Uterus (tissue), 4 donors: ENCODE measurements around the gene HBG2. TPM values are rescaled to one million over a fixed set of nuclear protein-coding genes. Genes with fewer than 3 reads are reported as not detected.

ENCODE experiments used
- DNase-seq, 2 donors: peaks; one replicate each; pipeline ENCODE4 v3.0.0-alpha.2; 2019 to 2020
- H3K27ac ChIP-seq, 2 donors: fragments of 200-600 bp; sonication (generic); 1 replicate in 1 of 2; 2 replicates in 1 of 2; pipeline ENCODE4 v1.5.1; 2016 to 2018
- H3K27me3 ChIP-seq, 2 donors: fragments of 200-600 bp; sonication (generic); one replicate each; pipeline ENCODE4 v1.5.1; 2018 to 2019; ENCODE audit warnings: control low read depth in 1 of 2
- H3K36me3 ChIP-seq, 2 donors: fragments of 200-600 bp; sonication (generic); one replicate each; pipeline ENCODE4 v1.5.1; 2019; ENCODE audit warnings: control low read depth in 1 of 2
- H3K4me1 ChIP-seq, 2 donors: fragments of 200-600 bp; sonication (generic); one replicate each; pipeline ENCODE4 v1.5.1; 2018 to 2019; ENCODE audit warnings: control low read depth in 1 of 2
- H3K4me3 ChIP-seq, 2 donors: fragments of 200-600 bp; sonication (generic); 1 replicate in 1 of 2; 2 replicates in 1 of 2; pipeline ENCODE4 v1.5.1; 2018 to 2019; ENCODE audit warnings: mild to moderate bottlenecking in 1 of 2
- H3K9me3 ChIP-seq, 2 donors: fragments of 200-600 bp; sonication (generic); one replicate each; pipeline ENCODE4 v1.5.1; 2019; ENCODE audit warnings: control low read depth in 1 of 2
- CTCF ChIP-seq, 4 experiments: fragments of 200-600 bp in 2 of 4; fragments of 450-650 bp in 2 of 4; sonication (generic) in 2 of 4; IDR thresholded peaks; one replicate each; pipeline ENCODE4 v1.5.1; 2016 to 2019; ENCODE audit warnings: antibody characterized with exemption in 4 of 4, mild to moderate bottlenecking in 2 of 4, moderate library complexity in 1 of 4
- POLR2A ChIP-seq, 2 donors: fragments of 450-650 bp; IDR thresholded peaks; one replicate each; pipeline ENCODE4 v1.6.1; 2016; ENCODE audit warnings: antibody characterized with exemption in 2 of 2, mild to moderate bottlenecking in 1 of 2, moderate library complexity in 1 of 2
- intact Hi-C: fragments of 100-400 bp; cut with DNase I; formaldehyde crosslinking; loops from one replicate; pipeline ENCODE4 v1.15.1; 2023; ENCODE audit warnings: low total_unique reads
- total RNA-seq, 4 donors: library from RNA; depleted of rRNA in 3 of 4; stranded (reverse); fragments of >200 nt in 3 of 4; gene quantifications; one replicate each; pipeline versions ENCODE4 v1.1.0 to v1.2.4, GENCODE V29; 2014 to 2023
- donor health status: DM: yes; HTN: yes; CAD: no.

The HBG2 gene
- total RNA-seq, 4 donors from 2014 or later = 1,050 TPM; not detected in 3

GRCh38 chr11:5204787-5205186, 49.8 kb downstream of the HBG2 start:
- intact Hi-C loops = no loop called here
- no peaks in the 10 kb centered on the region for H3K4me1 ChIP-seq
- TF ChIP-seq POLR2A (IDR thresholded peaks at IDR 0.05) (no peak), CTCF (IDR thresholded peaks at IDR 0.05) (peak in 3 of 4 experiments; percentile 15 to 27 (median 26))
- no peak overlapping the region for H3K4me3 ChIP-seq
- no peak for DNase-seq
- H3K9me3 ChIP-seq = no peaks in the 10 kb centered on the region
- no peak overlapping the region for H3K27ac ChIP-seq
- H3K27me3 ChIP-seq = no peaks in the 10 kb centered on the region
- no peaks in the 10 kb centered on the region for H3K36me3 ChIP-seq

DNA sequence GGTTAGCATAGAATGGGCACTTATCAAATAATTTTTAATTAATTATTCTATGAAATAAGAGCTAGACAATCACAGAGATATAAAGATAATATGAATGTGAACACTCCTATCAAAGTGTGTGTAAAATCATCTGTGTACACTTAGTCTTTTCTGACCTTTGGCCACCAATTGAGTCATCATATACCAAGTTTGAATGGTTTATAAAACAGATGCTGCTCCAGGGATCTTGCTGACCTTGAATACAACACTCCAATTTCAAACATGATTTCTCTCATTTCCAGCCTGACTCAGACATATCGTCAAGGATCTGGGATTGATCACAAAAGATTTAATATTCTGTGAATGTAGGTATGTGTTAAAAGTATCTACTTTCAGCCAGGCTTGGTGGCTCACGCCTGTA, 51.2 kb downstream of the HBG2 start:
- TF ChIP-seq POLR2A (IDR thresholded peaks at IDR 0.05) (no peak), CTCF (IDR thresholded peaks at IDR 0.05) (no peak)
- Histone ChIP-seq H3K9me3 (no peaks in the 10 kb centered on the region), H3K36me3 (no peaks in the 10 kb centered on the region), H3K27me3 (no peaks in the 10 kb centered on the region), H3K4me1 (no peaks in the 10 kb centered on the region), H3K4me3 (no peak overlapping the region), H3K27ac (no peak overlapping the region)
- intact Hi-C loops = no loop called here
- DNase-seq = no peak

Other genes starting within 250 kb of the HBG2 start
- gene OR52J3, start 208.3 kb downstream of the HBG2 start, total RNA-seq = not detected
- gene OR52E2, start 195.2 kb downstream of the HBG2 start, total RNA-seq = not detected
- gene OR52E1, start 185.2 kb downstream of the HBG2 start, total RNA-seq = not detected
- not detected for gene OR52A5, start 116.4 kb downstream of the HBG2 start, total RNA-seq
- gene OR52A1, start 100.0 kb downstream of the HBG2 start, total RNA-seq = not detected
- not detected for gene OR51V1, start 54.1 kb downstream of the HBG2 start, total RNA-seq
- gene HBB, start 27.7 kb downstream of the HBG2 start, total RNA-seq = 1,000 to 10,000 TPM in 1 of 4 donors, 100 to 1,000 TPM in 2, 10 to 100 TPM in 1; 49.8 to 2,778 (median 273) TPM
- gene HBD, start 20.3 kb downstream of the HBG2 start, total RNA-seq = under 1 TPM in 1 of 4 donors, not detected in 3; 0.90 TPM
- 1 to 10 TPM in 1 of 4 donors, not detected in 3; 5.7 TPM for gene HBG1, start 4.9 kb downstream of the HBG2 start, total RNA-seq
- 1 to 10 TPM in 1 of 4 donors, not detected in 3; 4.2 TPM for gene HBE1, start 15.2 kb upstream of the HBG2 start, total RNA-seq
- under 1 TPM in 1 of 4 donors, not detected in 3; 0.35 TPM for gene OR51B4, start 47.2 kb upstream of the HBG2 start, total RNA-seq
- 1 to 10 TPM in 1 of 4 donors, under 1 TPM in 1, not detected in 2; 0.82 to 1.5 TPM for gene OR51B2, start 69.5 kb upstream of the HBG2 start, total RNA-seq
- 1 to 10 TPM in 1 of 4 donors, under 1 TPM in 1, not detected in 2; 0.85 to 2.9 TPM for gene OR51B5, start 88.7 kb upstream of the HBG2 start, total RNA-seq
- not detected for gene OR51B6, start 96.7 kb upstream of the HBG2 start, total RNA-seq
- not detected for gene OR51M1, start 129.0 kb upstream of the HBG2 start, total RNA-seq
- not detected for gene OR51Q1, start 167.3 kb upstream of the HBG2 start, total RNA-seq
- gene OR51I1, start 186.7 kb upstream of the HBG2 start, total RNA-seq = 1 to 10 TPM in 2 of 4 donors, not detected in 2; 1.6 to 5.0 TPM
- not detected for gene OR51I2, start 194.5 kb upstream of the HBG2 start, total RNA-seq
- not detected for gene OR52D1, start 233.9 kb upstream of the HBG2 start, total RNA-seq